Measurements from ENCODE around the gene TREML4. TPM values are rescaled to one million over a fixed set of nuclear protein-coding genes. Genes with fewer than 3 reads are reported as not detected.
A peak's percentile ranks its signal among the peaks of the same experiment; 100 is the strongest.

TREML4 gene
- total and polyA plus RNA-seq, 10 of the 15 experiments (the other 5 are each of a cell fraction or from before 2014, with no cell fraction given) = not detected

- TF ChIP-seq, protein P1, sequence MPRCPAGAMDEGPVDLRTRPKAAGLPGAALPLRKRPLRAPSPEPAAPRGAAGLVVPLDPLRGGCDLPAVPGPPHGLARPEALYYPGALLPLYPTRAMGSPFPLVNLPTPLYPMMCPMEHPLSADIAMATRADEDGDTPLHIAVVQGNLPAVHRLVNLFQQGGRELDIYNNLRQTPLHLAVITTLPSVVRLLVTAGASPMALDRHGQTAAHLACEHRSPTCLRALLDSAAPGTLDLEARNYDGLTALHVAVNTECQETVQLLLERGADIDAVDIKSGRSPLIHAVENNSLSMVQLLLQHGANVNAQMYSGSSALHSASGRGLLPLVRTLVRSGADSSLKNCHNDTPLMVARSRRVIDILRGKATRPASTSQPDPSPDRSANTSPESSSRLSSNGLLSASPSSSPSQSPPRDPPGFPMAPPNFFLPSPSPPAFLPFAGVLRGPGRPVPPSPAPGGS (IDR thresholded peaks at IDR 0.05; ENCODE audit: borderline replicate concordance, insufficient read depth, low read depth, low read length, poor library complexity, severe bottlenecking) = no peak
- TF ChIP-seq ZNF622 (IDR thresholded peaks at IDR 0.05) = no peak
Observed at GRCh38 chr6:41222045-41222444, 6.1 kb upstream of the TREML4 start (continued).

- Histone ChIP-seq H3K4me1 (ENCODE audit: control insufficient read depth, insufficient read depth, low read length) (no peaks in the 10 kb centered on the region), H3K4me3 (no peak overlapping the region), H3K9ac (ENCODE audit: control insufficient read depth, insufficient read depth, low read length) (no peak overlapping the region), H3K36me3 (ENCODE audit: control insufficient read depth in 2 of 2, insufficient read depth in 2 of 2, low read length in 1 of 2) (no peaks in the 10 kb centered on the region), H2AFZ (ENCODE audit: control insufficient read depth, low read depth, low read length) (no peak overlapping the region), H4K20me1 (ENCODE audit: control insufficient read depth, insufficient read depth) (no peaks in the 10 kb centered on the region), H3K27me3 (replicated peaks in 1 of 2; ENCODE audit: control insufficient read depth in 2 of 2, insufficient read depth in 2 of 2, low read length in 1 of 2) (peaks cover 0 to 3% of the 10 kb centered on the region in 2 experiments; a peak in 1 of 4 replicates), H3K9me3 (replicated peaks; ENCODE audit: control insufficient read depth, insufficient read depth, low read length) (peaks cover 2% of the 10 kb centered on the region; the same call in 1 of the 3 replicates), H3K4me2 (ENCODE audit: control insufficient read depth, insufficient read depth) (no peak overlapping the region), H3K79me2 (ENCODE audit: control insufficient read depth, insufficient read depth, low read length) (no peaks in the 10 kb centered on the region), H3K27ac (ENCODE audit: control insufficient read depth, insufficient read depth) (no peak overlapping the region)
- CTCF ChIA-PET = no interaction called here
- in situ Hi-C loops (cut with MboI) = no loop called here
- no peak for DNase-seq (ENCODE audit: low read depth, low spot score)
- RAD21 ChIA-PET (ENCODE audit: unreplicated experiment) = no interaction called here
- SMC1A ChIA-PET (ENCODE audit: uncharacterized antibody, unreplicated experiment) = no interaction called here
- no TSS peak for BruUV-seq (replicated peaks)
- TF ChIP-seq IKZF2 (IDR thresholded peaks at IDR 0.05) (no peak), TCF12 (IDR thresholded peaks at IDR 0.05; ENCODE audit: low read depth, low read length) (no peak), MEF2B (IDR thresholded peaks at IDR 0.05; ENCODE audit: partially characterized antibody, poor library complexity, severe bottlenecking) (peak; percentile 55), NRF1 (conservative IDR thresholded peaks at IDR 0.05; ENCODE audit: low read depth, low read length) (no peak)
- POLR2A ChIA-PET = no interaction called here
- ATAC-seq = no peak
- intact Hi-C loops (cut with micrococcal nuclease; ENCODE audit: unreplicated experiment) = no loop called here
- WGBS (ENCODE audit: insufficient coverage, insufficient replicate concordance, low lambda C conversion rate, missing lambda C conversion rate) = 37% methylated on average over 5 of the region's 5 CpGs
- FAIRE-seq = no peak
Observed at GRCh38 chr6:41222513-41222912, 5.6 kb upstream of the TREML4 start.
